Activated naive CD4-positive, alpha-beta T cell treated with anti-CD3 and anti-CD28 coated beads, Interleukin-2, amount 10 ng/mL, durations not matched to agents 7 days and 5 days (primary cell): ENCODE measurements around the gene CACNA1A.
"Not testable (repeated sequence)": the region's sequence is repeated elsewhere in the genome, so short reads cannot be mapped to it uniquely, and the experiment has no call there.

Experiments
- CTCF ChIA-PET: fragments of 350-600 bp; sonication (Branson Sonifier 250); formaldehyde crosslinking; loops from one replicate; lab custom pipeline; 2021; ENCODE audit warnings: antibody characterized with exemption; lab: Charles Lee
- DNase-seq: peaks from one replicate; pipeline ENCODE4 v3.0.0-alpha.2; 2020
- H3K27ac Mint-ChIP-seq: one replicate; pipeline ENCODE4 v1.8.0; 2021; ENCODE audit warnings: mild to moderate bottlenecking, moderate library complexity, mixed read lengths
- H3K27me3 Mint-ChIP-seq: one replicate; pipeline ENCODE4 v1.8.0; 2021; ENCODE audit warnings: mild to moderate bottlenecking, mixed read lengths
- H3K36me3 Mint-ChIP-seq: one replicate; pipeline ENCODE4 v1.8.0; 2021; ENCODE audit warnings: mixed read lengths
- H3K4me1 Mint-ChIP-seq: one replicate; pipeline ENCODE4 v1.8.0; 2021; ENCODE audit warnings: mixed read lengths
- H3K4me3 Mint-ChIP-seq: one replicate; pipeline ENCODE4 v1.8.0; 2021; ENCODE audit warnings: mild to moderate bottlenecking, moderate library complexity, mixed read lengths
- H3K9me3 Mint-ChIP-seq: one replicate; pipeline ENCODE4 v1.8.0; 2021; ENCODE audit warnings: mixed read lengths

Gene CACNA1A

DNA sequence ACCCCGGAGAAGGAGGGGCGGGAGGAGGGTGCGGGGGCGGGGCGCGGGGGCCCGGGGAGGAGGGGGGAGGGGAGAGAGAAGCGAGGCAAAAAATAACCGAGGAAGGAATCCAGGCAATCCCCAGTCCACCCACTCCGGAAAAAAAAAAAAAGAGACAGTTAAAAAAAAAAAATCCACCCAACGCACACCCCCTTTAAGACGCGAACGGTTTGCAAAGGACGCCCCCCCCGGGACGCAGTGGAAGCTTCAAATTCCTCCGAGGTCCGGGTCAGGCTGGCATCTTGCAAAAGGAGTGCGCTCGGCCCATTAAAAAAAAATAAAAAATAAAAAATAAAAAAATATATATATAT is at the start of gene CACNA1A:
CACNA1A (minus strand) TSS at position 9 of the 350 bp plus-strand sequence. CDS start 255 bp downstream, outside the sequence.
- Mint-ChIP-seq H3K27ac (no peak within 1 kb of the TSS), H3K4me1 (peaks cover 2% of the 10 kb centered on the region), H3K27me3 (peaks cover 68% of the 10 kb centered on the region), H3K36me3 (no peaks in the 10 kb centered on the region), H3K9me3 (no peaks in the 10 kb centered on the region), H3K4me3 (no peak within 1 kb of the TSS)
- no peak for DNase-seq
- CTCF ChIA-PET: interaction anchor here (0.7 kb wide), 1 partner anchor 531 kb away, joined by 3 read pairs; no protein-coding TSS in a partner anchor

DNA sequence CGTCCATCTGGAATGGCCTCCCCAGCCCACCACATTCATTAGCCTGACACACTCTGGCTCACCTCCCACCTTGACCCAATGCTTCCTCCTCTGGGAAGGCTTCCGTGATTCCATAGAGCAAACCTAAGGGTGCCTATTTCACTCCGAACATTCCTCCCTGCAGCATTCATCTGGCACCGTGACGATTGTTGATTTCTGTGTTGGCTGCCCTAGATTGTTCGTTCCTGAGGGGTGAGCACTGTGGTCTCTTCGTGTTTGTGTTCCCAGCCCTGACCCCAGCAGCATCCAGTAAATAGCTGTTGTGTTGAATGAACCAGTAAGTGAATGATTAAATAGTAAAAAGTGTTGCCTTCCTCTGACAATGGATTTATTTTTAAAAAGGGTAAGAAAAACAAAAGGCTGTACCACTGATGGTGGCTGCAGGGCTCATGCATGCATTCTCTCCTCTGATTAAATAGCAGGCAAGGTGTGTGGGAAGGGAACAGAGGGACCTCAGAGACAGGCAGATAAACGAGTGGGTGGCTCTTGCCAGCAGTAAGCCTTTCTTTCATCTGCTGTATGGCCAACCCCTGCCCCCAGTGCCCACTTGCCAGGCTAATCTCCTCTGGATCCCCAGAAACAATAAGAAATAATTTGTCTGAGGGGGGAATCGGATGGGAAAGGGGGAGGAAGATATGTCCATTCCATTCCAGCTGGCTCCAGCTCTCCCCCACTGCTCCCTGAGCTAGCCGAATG is 48.4 kb upstream of the CACNA1A start:
- CTCF ChIA-PET: no interaction called here
- no peaks in the 10 kb centered on the region for H3K9me3 Mint-ChIP-seq
- no peak overlapping the region for H3K27ac Mint-ChIP-seq
- H3K36me3 Mint-ChIP-seq: no peaks in the 10 kb centered on the region
- no peak overlapping the region for H3K4me3 Mint-ChIP-seq
- H3K27me3 Mint-ChIP-seq: no peaks in the 10 kb centered on the region
- no peaks in the 10 kb centered on the region for H3K4me1 Mint-ChIP-seq
- no peak for DNase-seq

DNA sequence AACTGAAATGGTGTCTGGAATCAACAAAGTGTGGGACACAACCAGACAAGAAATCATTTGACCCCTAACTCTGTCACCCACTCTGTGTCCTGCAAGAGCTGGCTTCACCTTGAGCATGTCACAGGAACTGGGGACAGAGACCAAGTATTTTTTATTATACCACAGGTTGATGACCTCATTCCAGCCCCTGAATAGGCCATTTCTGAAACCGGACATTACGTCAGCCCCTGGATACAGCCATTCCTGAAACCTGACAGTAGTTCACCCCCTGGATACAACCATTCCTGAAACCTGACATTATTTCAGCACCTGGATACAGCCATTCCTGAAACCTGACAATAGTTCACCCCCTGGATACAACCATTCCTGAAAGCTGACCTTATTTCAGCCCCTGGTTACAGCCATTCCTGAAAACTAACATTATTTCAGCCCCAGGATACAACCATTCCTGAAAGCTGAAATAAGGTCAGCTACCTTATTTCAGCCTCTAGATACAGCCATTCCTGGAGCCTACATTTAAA is 47.7 kb upstream of the CACNA1A start:
- H3K4me1 Mint-ChIP-seq: no peaks in the 10 kb centered on the region
- no peaks in the 10 kb centered on the region for H3K27me3 Mint-ChIP-seq
- no peak for DNase-seq
- no peaks in the 10 kb centered on the region for H3K9me3 Mint-ChIP-seq
- no peak overlapping the region for H3K4me3 Mint-ChIP-seq
- no peak overlapping the region for H3K27ac Mint-ChIP-seq
- CTCF ChIA-PET: no interaction called here
- H3K36me3 Mint-ChIP-seq: no peaks in the 10 kb centered on the region

- H3K27ac Mint-ChIP-seq: no peak overlapping the region
- no peaks in the 10 kb centered on the region for H3K9me3 Mint-ChIP-seq
- no peak overlapping the region for H3K4me3 Mint-ChIP-seq
- DNase-seq: no peak
- CTCF ChIA-PET: no interaction called here
- H3K4me1 Mint-ChIP-seq: no peaks in the 10 kb centered on the region
- H3K27me3 Mint-ChIP-seq: no peaks in the 10 kb centered on the region
- no peaks in the 10 kb centered on the region for H3K36me3 Mint-ChIP-seq
Measured at GRCh38 chr19:13548131-13548530, 41.9 kb upstream of the CACNA1A start.

DNA sequence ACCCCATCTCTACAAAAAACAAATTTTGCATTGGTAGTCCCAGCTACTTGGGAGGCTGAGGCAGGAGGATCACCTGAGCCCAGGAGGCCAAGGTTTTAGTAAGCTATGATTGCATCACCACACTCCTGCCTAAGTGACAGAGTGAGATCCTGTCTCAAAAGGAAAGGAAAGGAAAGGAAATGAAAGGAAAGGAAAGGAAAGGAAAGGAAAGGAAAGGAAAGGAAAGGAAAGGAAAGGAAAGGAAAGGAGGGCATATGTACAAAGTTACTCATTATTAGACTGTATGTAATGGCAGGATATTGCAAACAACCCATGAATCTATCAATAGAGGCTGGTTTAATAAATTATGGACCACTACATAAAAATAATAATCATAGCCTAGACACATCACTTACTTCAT is 40.8 kb upstream of the CACNA1A start:
- Mint-ChIP-seq H3K4me3 (no peak overlapping the region), H3K4me1 (no peaks in the 10 kb centered on the region), H3K27me3 (no peaks in the 10 kb centered on the region), H3K9me3 (no peaks in the 10 kb centered on the region), H3K36me3 (no peaks in the 10 kb centered on the region), H3K27ac (no peak overlapping the region)
- no peak for DNase-seq
- CTCF ChIA-PET: no interaction called here

DNA sequence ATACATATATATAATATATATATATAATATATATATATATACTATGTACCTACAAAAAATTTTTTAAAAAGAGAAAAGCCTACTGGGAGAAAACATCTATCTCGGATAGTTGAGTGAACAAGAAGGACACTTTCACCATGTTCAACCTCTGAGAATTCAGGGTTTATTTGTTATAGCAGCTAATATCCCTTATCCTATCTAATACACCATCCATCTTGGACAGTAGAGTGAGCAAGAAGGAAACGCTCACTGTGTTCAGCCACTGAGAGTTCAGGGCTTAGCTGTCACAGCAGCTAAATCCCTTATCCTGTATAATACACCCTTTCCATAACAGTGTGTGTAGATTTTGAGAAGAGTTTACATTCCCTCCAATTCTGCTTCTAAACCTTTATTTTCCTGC is 38.1 kb upstream of the CACNA1A start:
- H3K27me3 Mint-ChIP-seq: peaks cover 4% of the 10 kb centered on the region
- no peaks in the 10 kb centered on the region for H3K4me1 Mint-ChIP-seq
- H3K27ac Mint-ChIP-seq: no peak overlapping the region
- CTCF ChIA-PET: no interaction called here
- no peaks in the 10 kb centered on the region for H3K36me3 Mint-ChIP-seq
- no peak overlapping the region for H3K4me3 Mint-ChIP-seq
- H3K9me3 Mint-ChIP-seq: no peaks in the 10 kb centered on the region
- no peak for DNase-seq

DNA sequence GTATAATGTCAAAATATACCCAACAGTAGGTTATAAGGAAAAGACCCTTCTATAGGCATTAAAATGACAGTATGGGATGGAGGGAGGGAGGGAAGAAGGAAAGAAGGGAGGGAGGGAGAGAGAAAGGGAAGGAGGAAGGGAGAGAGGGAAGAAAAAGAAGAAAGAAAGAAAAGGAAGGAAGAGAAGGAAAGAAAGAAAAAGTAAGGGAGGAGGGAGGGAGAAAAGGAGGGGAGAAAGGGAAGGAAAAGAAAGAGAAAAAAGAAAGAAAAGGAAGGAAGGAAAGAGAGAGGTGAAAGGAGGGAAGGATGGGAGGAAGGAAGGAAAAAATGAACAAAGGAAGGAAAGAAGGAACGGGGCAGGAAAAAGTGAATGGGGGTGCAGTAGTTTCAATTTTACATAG is 35.3 kb upstream of the CACNA1A start:
- no peak overlapping the region for H3K4me3 Mint-ChIP-seq
- H3K27ac Mint-ChIP-seq: no peak overlapping the region
- peaks cover 4% of the 10 kb centered on the region for H3K27me3 Mint-ChIP-seq
- no peak for DNase-seq
- H3K36me3 Mint-ChIP-seq: no peaks in the 10 kb centered on the region
- CTCF ChIA-PET: no interaction called here
- H3K4me1 Mint-ChIP-seq: no peaks in the 10 kb centered on the region
- H3K9me3 Mint-ChIP-seq: no peaks in the 10 kb centered on the region

DNA sequence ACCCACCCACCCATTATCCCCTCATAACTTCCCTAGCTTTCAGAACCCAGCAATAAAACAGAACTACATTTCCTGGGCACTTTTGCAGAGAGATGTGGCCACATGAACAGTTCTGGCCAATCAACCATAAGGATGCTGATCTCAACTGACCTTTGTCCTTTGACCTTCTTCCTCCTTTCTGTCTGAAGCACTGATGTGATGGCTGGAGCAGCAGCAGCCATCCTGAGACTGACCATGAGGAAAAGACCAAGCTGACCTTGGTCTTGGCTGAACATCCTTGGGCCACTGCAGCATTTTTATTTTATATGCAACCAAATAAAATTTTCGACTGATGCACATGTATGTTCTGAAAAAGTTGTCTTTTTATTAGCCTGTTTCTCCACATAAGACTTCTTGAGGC is 33.1 kb upstream of the CACNA1A start:
- no peak overlapping the region for H3K4me3 Mint-ChIP-seq
- no peaks in the 10 kb centered on the region for H3K4me1 Mint-ChIP-seq
- no peaks in the 10 kb centered on the region for H3K36me3 Mint-ChIP-seq
- H3K9me3 Mint-ChIP-seq: no peaks in the 10 kb centered on the region
- no peak overlapping the region for H3K27ac Mint-ChIP-seq
- no peak for DNase-seq
- peaks cover 4% of the 10 kb centered on the region for H3K27me3 Mint-ChIP-seq
- CTCF ChIA-PET: interaction anchor here (0.8 kb wide), 1 partner anchor 106 kb away, joined by 3 read pairs; no protein-coding TSS in a partner anchor

DNA sequence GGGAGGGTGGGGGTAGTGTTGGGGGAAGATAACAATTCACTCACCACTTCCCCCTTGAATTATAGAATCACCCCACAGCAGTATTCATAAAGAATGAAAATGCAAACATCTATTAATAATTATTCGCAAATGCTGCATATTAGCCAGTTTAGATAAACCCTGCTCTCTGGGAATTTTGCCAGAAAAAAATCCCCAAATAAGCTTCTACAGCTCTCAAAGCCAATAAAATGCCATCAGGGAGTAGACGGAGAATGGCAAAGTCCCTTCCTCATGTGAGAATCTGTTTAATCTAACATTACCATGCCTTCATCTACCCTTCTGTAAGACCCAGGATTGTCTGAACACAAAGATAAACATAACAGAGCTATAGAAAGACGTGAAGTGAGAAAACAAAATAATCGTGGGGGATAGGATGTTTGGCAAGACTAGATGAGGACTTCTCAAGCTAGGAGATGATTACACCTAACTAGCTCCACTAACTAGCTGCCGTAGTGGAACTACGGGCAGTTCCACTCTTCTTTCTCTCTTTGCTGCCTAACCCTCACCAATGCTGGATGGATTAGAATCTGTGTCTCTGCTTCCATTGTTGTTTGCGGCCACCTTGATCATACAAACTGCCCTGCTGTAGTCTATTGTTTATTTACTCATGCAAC is 32.4 kb upstream of the CACNA1A start:
- Mint-ChIP-seq H3K9me3 (no peaks in the 10 kb centered on the region), H3K27ac (no peak overlapping the region), H3K4me3 (no peak overlapping the region), H3K27me3 (peaks cover 8% of the 10 kb centered on the region), H3K4me1 (no peaks in the 10 kb centered on the region), H3K36me3 (no peaks in the 10 kb centered on the region)
- no peak for DNase-seq
- CTCF ChIA-PET: no interaction called here

DNA sequence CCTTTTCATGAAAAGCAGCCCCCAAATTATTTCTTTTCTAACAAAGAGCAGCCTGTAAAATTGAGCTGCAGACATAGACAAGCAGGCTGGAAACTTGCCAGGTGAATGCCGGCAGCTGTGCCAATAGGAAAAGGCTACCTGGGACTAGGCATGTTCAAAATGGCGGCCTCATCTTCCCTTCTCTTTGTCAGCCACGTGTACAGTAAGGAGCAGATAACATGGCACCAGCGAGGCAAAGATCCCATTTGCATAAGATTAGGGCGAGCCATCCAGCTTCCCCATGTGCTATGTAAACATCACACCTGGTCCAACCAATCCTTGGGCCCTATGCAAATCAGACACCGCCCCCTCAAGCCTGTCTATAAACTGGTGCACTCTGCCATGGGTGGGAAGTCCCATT is 31.2 kb upstream of the CACNA1A start:
- peaks cover 8% of the 10 kb centered on the region for H3K27me3 Mint-ChIP-seq
- no peak for DNase-seq
- H3K4me1 Mint-ChIP-seq: no peaks in the 10 kb centered on the region
- H3K4me3 Mint-ChIP-seq: no peak overlapping the region
- H3K36me3 Mint-ChIP-seq: no peaks in the 10 kb centered on the region
- no peak overlapping the region for H3K27ac Mint-ChIP-seq
- CTCF ChIA-PET: no interaction called here
- H3K9me3 Mint-ChIP-seq: no peaks in the 10 kb centered on the region

DNA sequence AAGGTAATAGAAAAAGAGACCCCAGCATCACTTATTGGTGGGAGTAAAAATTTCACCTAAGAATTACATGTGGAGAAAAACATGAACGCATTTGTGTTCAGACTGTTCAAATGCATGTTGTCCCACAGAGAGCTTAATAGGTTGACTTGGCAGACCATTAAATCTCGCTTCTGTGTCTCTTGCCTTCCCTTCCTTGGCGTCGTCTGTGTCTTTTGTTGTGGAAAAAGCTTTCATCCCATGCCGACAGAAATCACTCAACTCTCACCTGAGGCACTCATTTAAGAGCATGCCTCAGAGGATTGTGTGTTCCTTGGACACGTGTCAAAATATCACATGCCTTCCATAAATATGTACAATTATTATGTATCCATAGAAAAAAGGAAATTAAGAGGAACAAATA is 24.4 kb upstream of the CACNA1A start:
- Mint-ChIP-seq H3K27ac (no peak overlapping the region), H3K4me3 (no peak overlapping the region), H3K36me3 (peaks cover 2% of the 10 kb centered on the region), H3K27me3 (peaks cover 4% of the 10 kb centered on the region), H3K9me3 (no peaks in the 10 kb centered on the region), H3K4me1 (no peaks in the 10 kb centered on the region)
- DNase-seq: no peak
- CTCF ChIA-PET: no interaction called here

- H3K36me3 Mint-ChIP-seq, H3K9me3 Mint-ChIP-seq, H3K27ac Mint-ChIP-seq, CTCF ChIA-PET, H3K4me1 Mint-ChIP-seq, H3K27me3 Mint-ChIP-seq, DNase-seq, H3K4me3 Mint-ChIP-seq: not testable (repeated sequence)
Measured at GRCh38 chr19:13529721-13530120, 23.4 kb upstream of the CACNA1A start.

DNA sequence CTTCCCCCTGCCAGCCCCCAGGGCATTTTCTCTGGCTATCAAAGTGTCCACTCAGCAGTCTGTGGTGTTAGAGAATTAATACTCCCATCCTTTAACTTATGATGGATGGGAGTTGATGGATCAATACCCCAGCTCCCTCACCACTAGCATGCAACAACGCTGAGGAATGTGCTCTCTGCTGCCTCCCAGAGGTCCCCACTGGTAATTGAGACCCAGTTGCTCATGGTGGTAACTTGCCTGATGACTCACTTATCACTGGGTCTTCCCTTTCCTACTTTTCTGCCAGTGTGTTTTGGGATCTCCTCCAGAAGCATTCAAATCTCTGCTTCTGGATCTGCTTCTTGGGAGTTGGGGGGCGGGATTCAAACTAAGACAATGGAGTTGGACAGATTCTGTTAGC is 20.3 kb upstream of the CACNA1A start:
- CTCF ChIA-PET: no interaction called here
- H3K27ac Mint-ChIP-seq: no peak overlapping the region
- H3K4me3 Mint-ChIP-seq: no peak overlapping the region
- DNase-seq: peak; percentile 32
- peaks cover 10% of the 10 kb centered on the region for H3K9me3 Mint-ChIP-seq
- peaks cover 2% of the 10 kb centered on the region for H3K36me3 Mint-ChIP-seq
- peaks cover 6% of the 10 kb centered on the region for H3K27me3 Mint-ChIP-seq
- H3K4me1 Mint-ChIP-seq: no peaks in the 10 kb centered on the region

GRCh38 chr19:13521066-13521465 is 14.8 kb upstream of the CACNA1A start:
- Mint-ChIP-seq H3K27ac (no peak overlapping the region), H3K27me3 (peaks cover 6% of the 10 kb centered on the region), H3K36me3 (no peaks in the 10 kb centered on the region), H3K4me3 (no peak overlapping the region), H3K4me1 (no peaks in the 10 kb centered on the region), H3K9me3 (peaks cover 25% of the 10 kb centered on the region)
- DNase-seq: no peak
- CTCF ChIA-PET: interaction anchor here (1.2 kb wide), 1 partner anchor 243 kb away, joined by 4 read pairs; no protein-coding TSS in a partner anchor

DNA sequence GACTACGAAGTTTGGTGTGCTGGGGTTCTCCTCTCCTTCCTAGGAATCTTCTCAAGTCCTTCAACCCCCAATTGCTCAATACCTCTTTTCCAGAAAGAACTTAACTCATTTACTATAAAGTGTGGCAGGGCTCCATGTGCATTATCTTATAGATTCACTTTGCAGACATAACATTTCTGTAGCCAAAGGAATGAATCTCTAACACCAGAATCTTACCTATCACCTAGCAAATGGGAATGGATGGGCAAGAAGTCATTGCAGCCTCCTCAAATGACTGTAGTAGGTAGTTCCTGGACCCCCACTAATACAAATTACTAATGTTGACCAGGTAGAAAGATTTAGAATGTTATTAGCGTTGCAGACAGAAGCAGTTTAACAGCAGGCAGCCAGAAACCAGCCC is 5.7 kb upstream of the CACNA1A start:
- Mint-ChIP-seq H3K4me1 (peaks cover 2% of the 10 kb centered on the region), H3K4me3 (no peak overlapping the region), H3K36me3 (no peaks in the 10 kb centered on the region), H3K27ac (no peak overlapping the region), H3K9me3 (no peaks in the 10 kb centered on the region), H3K27me3 (peaks cover 29% of the 10 kb centered on the region)
- CTCF ChIA-PET: no interaction called here
- DNase-seq: no peak
